Fibroblast of mammary gland (primary cell): ENCODE measurements around the gene LIMK1.
"Not testable (repeated sequence)": the region's sequence is repeated elsewhere in the genome, so short reads cannot be mapped to it uniquely, and the experiment has no call there.

Source experiments
- DNase-seq: peaks from one replicate; pipeline ENCODE4 v3.0.0-alpha.2; 2010; ENCODE audit warnings: low read depth
- H3K4me3 ChIP-seq: 2 replicates; pipeline ENCODE4 v1.5.1; 2011; ENCODE audit warnings: low read depth, mild to moderate bottlenecking, low read length, moderate library complexity; ENCODE audit not compliant: control insufficient read depth
- CTCF ChIP-seq: conservative IDR thresholded peaks from 2 replicates; pipeline ENCODE4 v1.5.1; 2011; ENCODE audit warnings: low read depth, low read length, inconsistent platforms; ENCODE audit not compliant: control insufficient read depth, insufficient read depth

The LIMK1 gene

GRCh38 chr7:74121401-74122249 is 38.0 kb downstream of the LIMK1 start:
- DNase-seq = no peak
- H3K4me3 ChIP-seq = no peak overlapping the region
- TF ChIP-seq CTCF = no peak

- DNase-seq, H3K4me3 ChIP-seq: not testable (repeated sequence)
These were observed 40.3 kb downstream of the LIMK1 start for GRCh38 chr7:74123892-74124291.

GRCh38 chr7:74126220-74126880 is 42.7 kb downstream of the LIMK1 start:
- no peak for DNase-seq
- H3K4me3 ChIP-seq = no peak overlapping the region
- TF ChIP-seq CTCF = no peak

- no peak for TF ChIP-seq CTCF
- no peak overlapping the region for H3K4me3 ChIP-seq
- no peak for DNase-seq
These were observed 46.3 kb downstream of the LIMK1 start for GRCh38 chr7:74129887-74130286.

- no peak overlapping the region for H3K4me3 ChIP-seq
- TF ChIP-seq CTCF = no peak
- DNase-seq = no peak
These were observed 46.9 kb downstream of the LIMK1 start for GRCh38 chr7:74130518-74130917.

- TF ChIP-seq CTCF = no peak
- no peak for DNase-seq
These were observed 50.6 kb downstream of the LIMK1 start for GRCh38 chr7:74134117-74134620.

GRCh38 chr7:74138334-74138867 is 54.8 kb downstream of the LIMK1 start:
- no peak for DNase-seq
- H3K4me3 ChIP-seq = no peak overlapping the region
- no peak for TF ChIP-seq CTCF

More at GRCh38 chr7:74134117-74134620, 50.6 kb downstream of the LIMK1 start:
- no peak overlapping the region for H3K4me3 ChIP-seq
